GM19351 (cell line): Measurements from ENCODE around the gene MYBPH.

Experiments used
- ATAC-seq: cut with Tn5 transposase; IDR thresholded peaks from one replicate; pipeline ENCODE4 v1.9.1; 2021; ENCODE audit warnings: mild to moderate bottlenecking, moderate library complexity; ENCODE audit not compliant: unreplicated experiment

MYBPH gene

DNA sequence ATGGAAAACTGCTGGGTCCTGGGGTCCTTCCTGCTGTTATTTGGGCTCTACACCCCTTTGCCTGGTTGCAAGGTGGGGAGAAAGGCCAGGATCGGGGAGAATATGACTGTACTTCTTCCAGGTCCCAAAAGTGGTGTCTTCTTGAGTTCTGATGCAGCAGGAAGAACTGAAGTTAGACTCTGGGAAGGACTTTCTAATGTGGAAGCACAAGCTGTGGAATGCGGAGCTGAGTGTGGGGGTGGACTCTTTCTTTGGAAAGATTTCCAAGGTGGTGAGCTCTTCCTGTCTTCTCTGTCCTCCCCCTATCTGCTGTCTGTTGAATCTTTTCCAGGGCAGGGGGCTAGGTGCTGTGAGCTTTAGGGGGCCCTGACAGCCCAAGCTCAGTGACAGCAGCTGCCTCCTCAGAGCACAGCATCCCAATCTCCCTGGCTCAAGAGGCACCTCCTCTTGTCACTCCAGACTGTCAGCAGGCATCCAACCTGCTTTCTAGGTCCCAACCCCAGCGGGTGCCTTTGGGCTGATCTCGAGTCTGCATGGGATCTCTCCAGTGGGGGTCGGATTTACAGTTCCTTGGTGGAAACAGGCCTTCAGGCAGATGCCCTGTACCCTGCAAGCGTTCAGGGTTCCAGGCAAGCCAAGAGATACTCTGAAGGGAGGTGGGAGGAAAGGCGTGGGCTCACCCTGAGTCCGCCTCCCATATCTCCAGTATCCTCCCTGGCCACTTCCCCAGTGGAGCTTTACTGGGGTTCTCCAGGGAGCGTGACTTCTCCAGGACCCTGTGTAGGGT is 24.9 kb downstream of the MYBPH start:
- ATAC-seq, result no peak

DNA sequence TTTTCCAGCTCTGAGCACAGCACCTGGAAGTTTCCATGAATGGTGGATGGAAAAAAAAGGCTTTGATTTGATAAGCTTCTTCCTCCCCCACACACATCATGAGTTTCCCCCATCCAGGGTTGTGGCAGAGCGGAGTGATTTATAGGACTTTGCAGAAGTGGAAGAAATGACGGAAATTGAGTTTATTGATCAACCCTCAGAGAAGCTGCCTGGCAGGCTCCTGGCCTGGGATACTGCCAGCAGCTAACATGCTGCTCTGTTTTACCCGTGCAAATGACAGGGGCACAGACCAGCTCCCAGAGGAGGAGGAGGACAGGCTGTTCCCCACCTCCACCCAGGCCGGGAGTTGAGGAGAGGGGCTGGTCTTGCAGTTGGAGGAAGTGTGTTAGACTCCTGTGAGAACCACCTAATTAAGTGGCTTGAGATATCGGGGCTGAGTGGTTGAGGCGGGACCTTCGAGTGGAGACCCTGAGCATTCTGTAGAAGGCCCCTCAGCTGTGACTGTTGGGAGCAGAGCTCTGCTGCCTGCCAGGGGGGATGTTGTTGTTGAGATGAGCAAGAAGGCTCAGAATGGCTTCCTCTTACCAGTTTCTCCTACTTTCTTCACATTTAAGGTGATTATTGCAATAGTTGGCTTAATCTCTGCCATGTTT is 26.3 kb downstream of the MYBPH start:
- no peak for ATAC-seq

DNA sequence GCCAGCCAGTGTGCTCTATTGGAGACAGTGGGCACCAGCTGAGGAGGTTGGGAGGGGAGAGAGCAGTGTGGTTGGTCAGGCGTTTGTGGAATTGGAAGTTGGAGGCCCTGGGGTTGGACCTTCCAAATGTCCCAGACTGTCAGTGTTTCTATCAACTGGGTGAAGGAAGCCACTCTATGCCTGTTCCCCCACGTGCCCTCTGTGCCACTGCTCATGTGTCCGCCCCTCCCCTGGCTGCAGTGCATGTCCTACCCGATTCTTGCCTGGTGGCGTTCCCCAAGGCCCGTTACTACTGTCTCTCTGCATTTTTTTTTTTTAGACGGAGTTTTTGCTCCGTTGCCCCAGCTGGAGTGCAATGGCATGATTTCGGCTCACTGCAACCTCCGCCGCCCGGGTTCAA is 27.0 kb downstream of the MYBPH start:
- ATAC-seq, result no peak

DNA sequence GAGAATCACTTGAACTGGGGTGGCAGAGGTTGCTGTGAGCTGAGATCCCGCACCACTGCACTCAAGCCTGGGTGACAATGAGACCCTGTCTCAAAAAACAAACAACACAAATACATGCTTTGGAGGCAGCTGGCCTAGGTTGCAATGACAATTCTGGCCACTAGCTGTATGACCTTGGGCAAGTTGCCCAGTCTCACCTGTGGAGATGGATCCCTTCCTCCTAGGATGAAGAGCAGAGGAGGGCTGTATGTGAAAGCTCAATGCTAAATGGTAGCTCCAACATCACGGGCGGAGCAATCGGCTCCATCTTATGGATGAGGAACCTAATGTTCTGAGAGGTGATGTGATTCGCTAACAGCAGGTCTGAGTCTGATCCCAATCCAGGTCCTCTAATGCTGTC is 27.5 kb downstream of the MYBPH start:
- no peak for ATAC-seq

GRCh38 chr1:203147376-203147775 is 28.2 kb downstream of the MYBPH start:
- ATAC-seq, result no peak

DNA sequence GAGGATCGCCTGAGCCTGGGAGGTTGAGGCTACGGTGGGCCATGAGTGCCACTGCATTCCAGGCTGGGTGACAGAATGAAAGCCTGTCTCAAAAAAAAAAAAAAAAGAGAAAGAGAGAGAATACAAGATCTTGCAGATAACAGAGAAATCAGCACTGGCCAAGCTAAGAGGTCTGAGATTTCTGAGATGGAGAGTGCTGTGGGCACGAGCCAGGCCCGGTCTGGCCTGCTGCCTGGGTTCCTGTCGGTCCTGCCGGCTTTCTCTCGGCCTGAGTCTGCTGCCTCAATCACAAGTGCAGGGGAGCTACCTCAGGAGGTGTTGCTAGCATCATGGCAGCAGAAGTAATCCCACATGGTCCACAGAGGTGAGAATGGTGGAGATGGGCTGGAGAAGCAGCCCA is 29.1 kb downstream of the MYBPH start:
- no peak for ATAC-seq

DNA sequence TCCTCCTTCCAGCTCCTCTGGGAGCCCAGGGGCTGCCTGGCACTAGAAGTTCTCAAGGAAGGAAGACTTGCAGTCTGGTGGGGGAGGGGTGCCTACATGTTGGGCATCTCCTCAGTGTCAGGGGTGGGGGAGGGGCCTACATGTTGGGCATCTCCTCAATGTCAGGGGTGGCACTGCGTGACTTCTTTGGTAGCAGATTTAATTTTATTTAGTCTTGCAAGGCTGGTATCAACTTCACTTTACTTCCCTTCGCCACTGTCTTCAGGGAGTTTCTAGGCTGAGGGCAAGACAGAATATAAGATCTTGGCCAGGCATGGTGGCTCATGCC is 29.6 kb downstream of the MYBPH start:
- no peak for ATAC-seq

- ATAC-seq, result no peak
Measured at GRCh38 chr1:203145321-203146041, 30.1 kb downstream of the MYBPH start.

DNA sequence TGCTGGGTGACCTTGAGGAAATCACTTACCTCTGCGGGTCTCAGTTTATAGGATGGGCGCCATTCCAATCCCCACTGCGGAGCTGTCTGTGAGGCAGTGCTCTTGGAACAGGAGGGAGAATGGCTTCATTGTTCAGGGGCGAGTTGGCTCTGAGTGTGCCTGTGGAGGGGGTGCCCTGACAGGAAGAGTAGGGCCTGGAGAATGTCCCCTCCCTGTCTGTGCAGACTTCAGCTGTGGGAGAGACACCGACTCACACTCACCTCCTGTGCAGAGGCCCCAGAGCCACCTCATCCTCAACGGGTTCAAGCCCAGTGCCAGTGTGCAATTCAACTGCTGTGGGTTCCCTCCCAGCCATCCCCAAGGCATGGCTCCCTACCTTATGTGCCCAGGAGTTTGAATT is 31.0 kb downstream of the MYBPH start:
- ATAC-seq, result no peak

DNA sequence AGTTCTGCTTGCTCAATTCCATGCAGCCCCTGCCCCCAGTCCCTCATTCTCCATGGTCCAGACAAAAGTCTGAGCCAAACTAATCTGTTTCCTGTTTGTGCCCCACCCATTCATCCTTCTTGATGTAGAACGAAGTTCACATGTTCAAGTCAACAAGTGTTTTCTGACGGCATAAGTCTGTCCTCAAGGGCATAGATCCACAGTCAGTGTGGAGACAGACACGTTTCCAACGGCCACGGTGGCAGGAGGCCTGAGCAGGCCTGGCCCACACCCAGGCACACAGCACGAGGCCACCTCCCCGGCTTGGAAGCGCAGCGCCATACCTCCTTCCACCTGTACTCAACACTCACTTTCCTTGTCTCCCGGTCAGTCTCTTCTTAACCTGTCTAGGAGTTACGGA is 32.0 kb downstream of the MYBPH start:
- ATAC-seq, result no peak

- ATAC-seq, result no peak
Measured at GRCh38 chr1:203142684-203143408, 32.8 kb downstream of the MYBPH start.

GRCh38 chr1:203142124-203142523 is 33.5 kb downstream of the MYBPH start:
- no peak for ATAC-seq

- ATAC-seq, result no peak
Measured at GRCh38 chr1:203140743-203141520, 34.7 kb downstream of the MYBPH start.

DNA sequence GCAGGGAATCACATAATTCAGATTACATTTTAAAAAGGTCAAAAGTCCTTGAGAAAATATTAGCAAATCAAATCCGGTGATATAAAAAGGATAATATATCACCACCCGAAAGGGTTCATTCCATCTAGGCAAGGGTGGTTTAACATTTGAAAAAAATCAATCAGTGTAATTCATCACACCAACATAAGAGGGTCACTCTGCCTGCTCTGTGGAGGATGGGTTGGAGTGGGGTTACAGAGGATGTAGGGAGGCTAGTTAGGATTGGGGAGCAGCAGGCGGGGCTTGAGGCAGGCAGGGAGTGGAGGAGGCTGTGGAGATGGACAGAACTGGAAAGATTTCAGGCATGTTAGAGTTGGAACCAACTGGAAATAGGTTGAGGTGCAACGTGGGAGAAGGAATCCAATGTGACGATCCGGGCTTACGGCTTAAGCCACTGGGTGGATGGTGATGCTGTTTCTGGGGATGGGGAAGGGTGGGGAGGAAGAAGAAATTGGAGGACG is 35.6 kb downstream of the MYBPH start:
- ATAC-seq, result no peak

- no peak for ATAC-seq
Measured at GRCh38 chr1:203138066-203138465, 37.6 kb downstream of the MYBPH start.

DNA sequence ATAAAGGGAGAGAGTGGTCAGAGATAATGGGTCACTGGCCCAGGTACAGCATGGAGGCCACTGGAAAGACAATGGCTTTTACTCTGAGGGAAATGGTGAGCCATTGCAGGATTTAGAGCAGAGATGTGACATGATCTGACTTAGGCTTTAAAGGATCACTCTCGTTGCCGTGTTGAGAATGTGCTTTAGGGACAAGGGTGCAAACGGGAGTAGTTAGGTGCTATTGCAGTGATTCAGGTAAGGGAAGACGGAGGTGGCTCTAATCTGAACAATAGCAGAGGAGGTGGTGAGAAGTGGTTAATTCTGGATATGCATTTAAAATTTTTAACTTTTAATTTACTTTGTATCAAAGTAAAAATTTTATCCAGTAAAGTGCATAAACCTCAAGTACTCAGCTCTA is 38.3 kb downstream of the MYBPH start:
- no peak for ATAC-seq

DNA sequence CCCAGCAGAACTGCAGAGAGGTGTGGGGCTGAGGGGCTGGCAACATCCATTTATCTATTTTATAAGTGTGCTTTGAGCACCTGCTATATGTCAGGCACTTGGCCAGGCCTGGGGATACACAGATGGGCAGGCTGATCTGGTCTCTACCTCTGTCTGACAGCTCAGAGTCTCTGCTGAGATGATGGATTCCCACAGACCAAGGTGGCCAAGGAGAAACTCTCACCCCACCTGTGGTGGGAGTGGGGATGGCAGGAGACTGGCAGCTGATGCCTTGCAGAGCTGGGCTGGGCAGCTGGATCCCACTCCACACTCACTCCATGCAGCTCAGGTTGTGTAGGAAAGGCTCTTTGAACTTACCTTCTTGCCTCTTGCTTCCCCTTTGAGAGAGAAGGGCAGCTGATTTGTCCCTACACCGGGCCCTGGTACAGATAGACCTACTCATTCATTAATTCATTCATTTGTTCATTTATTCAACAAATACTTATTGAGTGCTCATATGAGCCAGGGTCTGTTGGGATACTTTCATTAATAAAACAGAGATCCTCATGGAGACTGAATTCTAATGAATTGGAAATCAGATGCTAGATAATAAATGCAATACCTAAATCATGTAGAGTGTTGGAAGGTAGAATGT is 39.1 kb downstream of the MYBPH start:
- ATAC-seq, result no peak

DNA sequence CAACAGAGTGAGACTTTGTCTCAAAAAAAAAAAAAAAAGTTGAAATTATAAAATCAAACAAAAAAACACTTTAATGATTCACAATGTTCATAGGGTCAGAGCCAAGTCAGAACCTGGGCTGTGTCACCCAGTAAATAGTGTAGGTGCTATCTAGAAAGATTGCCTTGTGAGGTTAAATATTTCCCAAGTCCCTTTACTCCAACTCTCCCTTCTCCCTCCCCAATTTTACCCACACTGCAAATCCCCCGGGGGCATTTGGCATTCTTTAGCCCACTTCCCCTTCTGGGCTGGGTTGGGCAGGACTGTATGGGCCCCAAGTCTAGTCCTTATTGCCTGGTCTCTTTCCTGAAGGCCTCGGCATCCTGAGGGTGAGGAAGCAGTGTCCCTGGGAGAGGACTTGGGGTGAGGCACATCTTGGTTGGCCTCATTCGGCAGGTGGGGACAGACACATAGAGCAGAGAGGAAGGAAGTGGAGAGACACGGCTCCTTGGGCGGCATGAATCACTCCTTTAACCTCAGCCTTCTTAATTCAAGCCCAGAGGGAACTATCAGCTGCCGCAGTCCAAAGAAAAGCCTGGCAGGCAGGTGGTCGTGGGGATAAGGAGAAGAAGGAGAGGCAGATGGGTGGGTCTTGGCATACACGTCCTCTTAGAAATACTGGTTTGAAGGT is 39.9 kb downstream of the MYBPH start:
- no peak for ATAC-seq

- no peak for ATAC-seq
Measured at GRCh38 chr1:203133970-203134725, 41.5 kb downstream of the MYBPH start.
